SJCRH30 (cell line): ENCODE measurements around the gene TRIM67. TPM values are rescaled to one million over a fixed set of nuclear protein-coding genes. Genes with fewer than 3 reads are reported as not detected.
"Not testable (repeated sequence)": the region's sequence is repeated elsewhere in the genome, so short reads cannot be mapped to it uniquely, and the experiment has no call there.

ENCODE experiments used
- DNase-seq, 2 experiments: peaks; one replicate each; pipeline ENCODE4 v3.0.0-alpha.2; 2015 to 2020
- H3K27ac ChIP-seq: fragments of 250-450 bp; sonication (Bioruptor Pico); 2 replicates; pipeline ENCODE4 v1.5.1; 2020; ENCODE audit warnings: mild to moderate bottlenecking, moderate library complexity
- H3K27me3 ChIP-seq: fragments of 250-450 bp; sonication (Bioruptor Pico); 2 replicates; pipeline ENCODE4 v1.5.1; 2020; ENCODE audit warnings: mild to moderate bottlenecking, moderate library complexity
- H3K36me3 ChIP-seq: fragments of 250-450 bp; sonication (Bioruptor Pico); 2 replicates; pipeline ENCODE4 v1.5.1; 2020; ENCODE audit warnings: mild to moderate bottlenecking, moderate library complexity
- H3K4me1 ChIP-seq: fragments of 250-450 bp; sonication (Bioruptor Pico); 2 replicates; pipeline ENCODE4 v1.5.1; 2020; ENCODE audit warnings: mild to moderate bottlenecking, moderate library complexity
- H3K4me3 ChIP-seq: fragments of 250-450 bp; sonication (Bioruptor Pico); 2 replicates; pipeline ENCODE4 v1.5.1; 2020; ENCODE audit warnings: mild to moderate bottlenecking, moderate library complexity
- H3K9me3 ChIP-seq: fragments of 250-450 bp; sonication (Bioruptor Pico); replicated peaks from 2 replicates; pipeline ENCODE4 v1.5.1; 2020; ENCODE audit warnings: mild to moderate bottlenecking, moderate library complexity
- total RNA-seq: library from RNA; depleted of rRNA; stranded (reverse); fragments of >200 nt; shearing (Covaris generic); gene quantifications from 2 replicates; pipeline ENCODE4 v1.2.3, GENCODE V29; 2014; rRNA removed

The TRIM67 gene
- not detected in 2 replicates for total RNA-seq

GRCh38 chr1:231161667-231162296, at the start of gene TRIM67:
Gene TRIM67, plus strand, starts transcription at chr1:231162058. Its CDS starts 912 bp downstream, at chr1:231162970.
- H3K27ac ChIP-seq = no peak within 1 kb of the TSS
- no peaks in the 10 kb centered on the region for H3K4me1 ChIP-seq
- H3K9me3 ChIP-seq = no peaks in the 10 kb centered on the region
- no peaks in the 10 kb centered on the region for H3K36me3 ChIP-seq
- peak within 1 kb of the TSS; percentile 50 for H3K4me3 ChIP-seq
- no peaks in the 10 kb centered on the region for H3K27me3 ChIP-seq
- peak in 1 of 2 experiments; percentile 42 for DNase-seq

GRCh38 chr1:231116738-231117137, 45.1 kb upstream of the TRIM67 start:
- no peak overlapping the region for H3K4me3 ChIP-seq

GRCh38 chr1:231118704-231119453, 43.0 kb upstream of the TRIM67 start:
- Histone ChIP-seq H3K4me1 (no peaks in the 10 kb centered on the region), H3K36me3 (no peaks in the 10 kb centered on the region), H3K27ac (no peak overlapping the region), H3K4me3 (no peak overlapping the region), H3K27me3 (no peaks in the 10 kb centered on the region), H3K9me3 (peaks cover 6% of the 10 kb centered on the region; the same call in 1 of the 2 replicates)
- no peak for DNase-seq

More at GRCh38 chr1:231116738-231117137, 45.1 kb upstream of the TRIM67 start:
- Histone ChIP-seq H3K27ac (no peak overlapping the region), H3K9me3 (peaks cover 8% of the 10 kb centered on the region), H3K4me1 (no peaks in the 10 kb centered on the region), H3K36me3 (no peaks in the 10 kb centered on the region), H3K27me3 (no peaks in the 10 kb centered on the region)
- no peak for DNase-seq

- H3K36me3 ChIP-seq = no peaks in the 10 kb centered on the region
- H3K4me1 ChIP-seq = no peaks in the 10 kb centered on the region
- H3K27me3 ChIP-seq = no peaks in the 10 kb centered on the region
- H3K9me3 ChIP-seq = peaks cover 6% of the 10 kb centered on the region; the same call in 1 of the 2 replicates
- DNase-seq = no peak
- no peak overlapping the region for H3K27ac ChIP-seq
- no peak overlapping the region for H3K4me3 ChIP-seq
These were observed 40.3 kb upstream of the TRIM67 start for GRCh38 chr1:231121533-231121932.

GRCh38 chr1:231122143-231122542, 39.7 kb upstream of the TRIM67 start:
- no peak overlapping the region for H3K27ac ChIP-seq
- peaks cover 9% of the 10 kb centered on the region; the same call in 1 of the 2 replicates for H3K9me3 ChIP-seq
- no peak for DNase-seq
- no peaks in the 10 kb centered on the region for H3K4me1 ChIP-seq
- H3K4me3 ChIP-seq = no peak overlapping the region
- H3K36me3 ChIP-seq = no peaks in the 10 kb centered on the region
- H3K27me3 ChIP-seq = no peaks in the 10 kb centered on the region

GRCh38 chr1:231124746-231125145, 37.1 kb upstream of the TRIM67 start:
- Histone ChIP-seq H3K27ac (no peak overlapping the region), H3K36me3 (no peaks in the 10 kb centered on the region), H3K27me3 (no peaks in the 10 kb centered on the region), H3K9me3 (0 out of 2 replicates have a peak, but pooled peaks cover 4% of the 10 kb centered on the region), H3K4me1 (no peaks in the 10 kb centered on the region), H3K4me3 (no peak overlapping the region)
- DNase-seq = no peak

- Histone ChIP-seq H3K4me3 (no peak overlapping the region), H3K36me3 (no peaks in the 10 kb centered on the region), H3K27me3 (no peaks in the 10 kb centered on the region), H3K9me3 (0 out of 2 replicates have a peak, but pooled peaks cover 4% of the 10 kb centered on the region), H3K27ac (no peak overlapping the region), H3K4me1 (no peaks in the 10 kb centered on the region)
- DNase-seq = no peak
These were observed 35.8 kb upstream of the TRIM67 start for GRCh38 chr1:231125972-231126580.

- H3K27ac ChIP-seq, H3K27me3 ChIP-seq, H3K4me3 ChIP-seq, DNase-seq, H3K9me3 ChIP-seq, H3K4me1 ChIP-seq, H3K36me3 ChIP-seq: not testable (repeated sequence)
These were observed 34.8 kb upstream of the TRIM67 start for GRCh38 chr1:231127106-231127505.

- H3K27me3 ChIP-seq, DNase-seq, H3K9me3 ChIP-seq, H3K4me1 ChIP-seq, H3K4me3 ChIP-seq, H3K36me3 ChIP-seq, H3K27ac ChIP-seq: not testable (repeated sequence)
These were observed 33.4 kb upstream of the TRIM67 start for GRCh38 chr1:231128471-231128870.

- H3K9me3 ChIP-seq = 0 out of 2 replicates have a peak, but pooled peaks cover 4% of the 10 kb centered on the region
- H3K36me3 ChIP-seq = no peaks in the 10 kb centered on the region
- no peak overlapping the region for H3K27ac ChIP-seq
- no peak overlapping the region for H3K4me3 ChIP-seq
- no peaks in the 10 kb centered on the region for H3K4me1 ChIP-seq
- no peak for DNase-seq
- no peaks in the 10 kb centered on the region for H3K27me3 ChIP-seq
These were observed 31.3 kb upstream of the TRIM67 start for GRCh38 chr1:231130544-231130943.

- not testable (repeated sequence) for DNase-seq, H3K4me3 ChIP-seq, H3K27ac ChIP-seq, H3K36me3 ChIP-seq, H3K27me3 ChIP-seq, H3K9me3 ChIP-seq, H3K4me1 ChIP-seq
These were observed 29.3 kb upstream of the TRIM67 start for GRCh38 chr1:231132591-231132990.

GRCh38 chr1:231134624-231135023, 27.2 kb upstream of the TRIM67 start:
- Histone ChIP-seq H3K4me3 (no peak overlapping the region), H3K9me3 (0 out of 2 replicates have a peak, but pooled peaks cover 3% of the 10 kb centered on the region), H3K27me3 (no peaks in the 10 kb centered on the region), H3K36me3 (no peaks in the 10 kb centered on the region), H3K27ac (no peak overlapping the region), H3K4me1 (peaks cover 9% of the 10 kb centered on the region)
- no peak for DNase-seq

- H3K4me3 ChIP-seq = no peak overlapping the region
- DNase-seq = no peak
- no peak overlapping the region for H3K27ac ChIP-seq
- peaks cover 3% of the 10 kb centered on the region; the same call in 1 of the 2 replicates for H3K9me3 ChIP-seq
- H3K36me3 ChIP-seq = no peaks in the 10 kb centered on the region
- peaks cover 23% of the 10 kb centered on the region for H3K4me1 ChIP-seq
- no peaks in the 10 kb centered on the region for H3K27me3 ChIP-seq
These were observed 23.6 kb upstream of the TRIM67 start for GRCh38 chr1:231138236-231138635.

- no peaks in the 10 kb centered on the region for H3K27me3 ChIP-seq
- H3K27ac ChIP-seq = peak overlapping the region; percentile 62
- no peak for DNase-seq
- H3K36me3 ChIP-seq = no peaks in the 10 kb centered on the region
- H3K9me3 ChIP-seq = peaks cover 3% of the 10 kb centered on the region; the same call in 1 of the 2 replicates
- H3K4me3 ChIP-seq = no peak overlapping the region
- peaks cover 23% of the 10 kb centered on the region for H3K4me1 ChIP-seq
These were observed 22.7 kb upstream of the TRIM67 start for GRCh38 chr1:231139125-231139649.
